Activated CD8-positive, alpha-beta memory T cell treated with anti-CD3 and anti-CD28 coated beads for 48 hours (primary cell): ENCODE data around the gene GLRX2.
"Not testable (repeated sequence)": the region's sequence is repeated elsewhere in the genome, so short reads cannot be mapped to it uniquely, and the experiment has no call there.

Experiments
- DNase-seq, 3 experiments: peaks; one replicate each; pipeline ENCODE4 v3.0.0-alpha.2; 2020; ENCODE audit warnings: low read depth in 2 of 3, low spot score in 2 of 3

The GLRX2 gene

DNA sequence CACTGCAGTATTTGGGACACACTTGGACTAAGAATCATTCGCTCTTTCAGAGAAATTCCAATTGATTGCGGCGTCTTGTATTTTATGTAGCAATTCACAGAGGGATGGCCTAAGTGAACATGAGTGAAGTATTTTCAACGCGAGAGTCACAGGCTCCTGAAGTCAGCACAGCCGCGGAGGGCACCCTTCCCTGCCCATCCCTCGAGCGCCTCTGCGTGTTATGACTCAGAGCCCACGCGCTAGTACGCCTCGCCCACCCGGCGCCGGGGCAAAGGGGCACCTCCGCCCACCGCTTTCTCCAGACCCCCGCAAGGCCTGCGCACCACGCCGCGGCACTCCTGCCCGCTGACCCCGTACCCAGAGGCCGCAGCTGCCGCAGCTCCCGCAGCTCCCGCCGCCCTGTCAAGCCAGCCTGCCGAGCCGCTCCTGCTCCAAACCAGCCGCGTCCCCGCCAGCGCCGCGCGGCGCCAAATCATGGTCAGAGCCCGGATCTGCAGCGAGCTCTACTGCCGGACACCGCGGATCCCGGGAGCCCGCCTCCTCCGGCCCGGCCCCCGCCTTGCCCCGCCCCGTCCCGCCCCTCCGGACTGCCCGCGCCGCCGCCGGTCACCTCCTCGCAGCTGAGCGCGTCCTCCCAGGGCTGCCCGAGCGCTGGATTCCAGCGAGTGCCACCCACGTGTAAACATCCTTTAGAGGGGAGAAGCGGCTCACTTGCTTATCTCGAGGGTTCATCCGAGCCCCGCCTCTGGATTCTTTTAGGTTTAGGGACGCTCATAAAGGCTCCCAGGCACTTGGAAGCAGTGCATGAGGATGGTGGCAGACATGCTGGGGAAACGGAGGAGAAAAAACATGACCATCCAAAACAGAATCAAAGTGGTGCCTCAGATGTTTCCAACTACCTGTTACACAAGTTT lies at the start of gene GLRX2:
Gene GLRX2, minus strand, starts transcription at position 508 of the 914 bp plus-strand sequence. Its CDS starts 32 bp downstream, at position 476.
- peak; percentile 31 to 56 (median 49) for DNase-seq

GRCh38 chr1:193144999-193145398 lies 39.8 kb upstream of the GLRX2 start:
- DNase-seq: no peak

- DNase-seq: no peak
Observed at GRCh38 chr1:193144361-193144938, 39.2 kb upstream of the GLRX2 start.

- DNase-seq: no peak
Observed at GRCh38 chr1:193143285-193143684, 38.1 kb upstream of the GLRX2 start.

GRCh38 chr1:193142409-193142808 lies 37.2 kb upstream of the GLRX2 start:
- DNase-seq: no peak

GRCh38 chr1:193141804-193142203 lies 36.6 kb upstream of the GLRX2 start:
- DNase-seq: no peak

- no peak for DNase-seq
Observed at GRCh38 chr1:193140254-193140653, 35.0 kb upstream of the GLRX2 start.

DNA sequence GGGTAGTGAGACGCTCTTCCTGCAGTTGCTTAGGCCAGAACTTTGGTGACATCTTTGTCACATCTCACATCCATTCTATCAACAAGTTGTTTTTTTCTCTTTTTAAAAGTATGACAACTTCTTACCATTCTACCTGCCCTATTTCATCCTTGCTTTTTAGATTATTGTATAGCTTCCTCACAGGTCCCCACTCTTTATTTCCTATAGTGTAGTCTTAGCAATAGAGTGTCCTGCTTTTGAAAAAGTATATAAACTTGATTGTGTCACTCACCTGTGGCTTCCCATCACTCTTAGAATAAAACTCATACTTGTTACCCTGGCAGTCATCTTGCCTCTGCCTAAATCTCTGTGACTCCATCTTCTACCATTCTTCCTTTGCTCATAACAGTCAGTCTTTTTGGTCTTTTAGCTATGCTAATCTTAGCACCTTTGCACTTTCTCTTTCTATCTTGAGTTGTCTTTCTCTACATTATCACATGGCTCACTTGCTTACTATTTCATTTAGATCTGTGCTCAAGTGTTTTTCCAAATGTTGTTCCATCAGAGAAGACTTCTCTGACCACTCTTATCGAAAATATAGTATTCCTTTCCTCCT lies 26.1 kb upstream of the GLRX2 start:
- DNase-seq: no peak

GRCh38 chr1:193125369-193125768 lies 20.2 kb upstream of the GLRX2 start:
- DNase-seq: no peak

DNA sequence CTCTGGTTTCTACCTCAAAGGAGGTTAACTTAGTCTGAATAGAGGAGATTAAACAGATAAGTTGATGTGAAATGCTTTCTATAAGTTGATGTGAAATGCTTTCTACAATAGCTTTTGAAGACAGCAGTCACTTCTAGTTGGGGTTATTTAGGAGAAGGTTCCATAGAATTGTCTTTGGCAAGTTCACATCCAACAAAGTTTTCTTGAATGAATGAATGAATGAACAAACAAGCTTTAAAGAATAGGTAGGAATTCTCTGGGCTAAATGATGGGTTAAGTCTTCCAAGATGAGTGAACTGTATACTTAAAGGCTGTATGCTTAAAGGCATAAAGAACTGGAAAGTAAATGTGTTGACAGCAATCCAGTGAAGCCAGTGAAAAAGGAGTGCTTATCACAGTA lies 18.5 kb upstream of the GLRX2 start:
- no peak for DNase-seq

- DNase-seq: peak; percentile 98 to 99 (median 98)
Observed at GRCh38 chr1:193121616-193122593, 16.7 kb upstream of the GLRX2 start, which contains the start of gene CDC73. CDC73 (plus strand) TSS chr1:193122031; CDS start chr1:193122201, 170 bp downstream.

DNA sequence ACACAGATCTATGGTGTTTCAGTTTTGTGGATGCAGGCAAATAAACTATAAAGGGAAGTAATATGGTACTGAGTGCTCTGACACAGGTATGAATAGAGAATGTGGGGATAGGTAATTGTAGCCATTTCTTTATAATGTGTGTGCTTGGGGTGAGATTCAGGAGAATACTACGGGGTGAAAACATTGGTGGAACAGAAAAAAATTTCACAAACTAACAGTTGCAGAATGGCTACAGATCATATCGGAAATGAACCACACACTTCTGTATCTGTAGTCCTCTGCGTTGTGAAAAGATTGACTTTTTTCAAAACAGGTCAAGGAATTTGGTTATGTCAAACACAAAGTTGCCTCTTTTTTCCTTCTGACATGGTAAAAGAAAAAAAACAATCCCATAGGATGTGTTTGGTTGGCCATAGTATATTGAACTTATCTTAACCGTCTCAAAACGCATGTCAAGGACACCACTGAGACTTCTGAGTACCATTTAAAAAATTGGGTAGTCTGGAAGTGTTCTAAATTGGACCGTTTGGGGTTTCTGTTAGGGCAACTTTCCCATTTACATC lies 15.5 kb upstream of the GLRX2 start:
- no peak for DNase-seq

GRCh38 chr1:193118803-193119730 lies 13.9 kb upstream of the GLRX2 start:
- no peak for DNase-seq

GRCh38 chr1:193118194-193118593 lies 13.0 kb upstream of the GLRX2 start:
- DNase-seq: no peak

GRCh38 chr1:193117167-193117566 lies 12.0 kb upstream of the GLRX2 start:
- not testable (repeated sequence) for DNase-seq

DNA sequence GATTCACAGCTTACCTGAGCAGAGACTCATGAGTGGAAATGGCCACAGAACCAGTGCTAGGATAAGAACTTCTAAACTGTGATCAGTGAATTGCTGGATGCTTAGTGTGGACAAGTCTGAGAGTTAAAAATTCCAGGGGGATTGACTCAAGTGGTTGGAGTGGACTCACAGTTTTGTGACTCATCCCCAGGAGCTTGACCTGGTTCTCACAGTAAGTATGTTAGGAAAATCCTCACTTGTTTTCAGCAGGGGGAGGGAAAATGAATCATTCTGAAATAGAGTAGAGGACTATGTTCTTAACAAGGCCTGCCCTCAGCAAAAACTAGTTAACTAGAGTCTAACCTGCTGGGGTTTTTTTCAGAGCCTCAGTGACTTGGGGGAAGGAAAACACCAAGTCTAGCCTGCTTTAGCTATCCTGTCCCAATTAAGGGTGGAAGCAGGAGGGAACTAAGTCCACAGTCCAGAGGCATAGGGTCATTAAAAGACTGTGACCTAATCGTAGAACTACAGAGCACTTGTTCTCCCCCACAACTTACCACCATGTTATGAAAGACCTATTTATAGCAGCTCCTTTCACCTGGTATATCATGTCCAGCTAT lies 10.5 kb upstream of the GLRX2 start:
- DNase-seq: no peak

DNA sequence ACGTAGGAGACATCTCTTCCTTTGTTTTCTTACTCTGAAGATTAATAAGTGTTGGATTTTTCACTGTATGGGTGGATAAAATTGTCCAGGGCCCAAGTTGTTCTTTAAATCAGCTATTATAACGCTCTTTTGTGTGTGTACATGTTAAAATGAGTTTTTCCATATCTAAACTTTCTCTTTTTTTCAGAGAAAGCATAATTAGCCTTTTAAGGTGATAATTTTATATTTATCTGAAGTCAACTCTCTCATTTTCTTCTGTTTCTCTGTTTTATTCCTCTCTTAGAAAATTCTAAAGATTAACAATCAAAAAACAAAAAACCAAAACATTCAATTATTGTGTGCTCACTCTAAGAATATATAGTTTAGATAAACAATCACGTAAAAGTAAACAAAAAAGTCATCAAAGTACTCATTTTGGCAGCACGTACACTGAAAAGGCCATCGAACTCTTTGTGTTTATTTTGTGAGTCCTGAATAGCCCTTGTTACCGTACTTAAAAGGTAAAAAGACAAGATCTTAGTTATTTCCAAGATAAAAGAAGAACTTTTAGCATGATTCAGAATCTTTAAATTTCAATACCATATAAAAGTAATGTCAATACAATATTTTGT lies 9.4 kb upstream of the GLRX2 start:
- DNase-seq: no peak

DNA sequence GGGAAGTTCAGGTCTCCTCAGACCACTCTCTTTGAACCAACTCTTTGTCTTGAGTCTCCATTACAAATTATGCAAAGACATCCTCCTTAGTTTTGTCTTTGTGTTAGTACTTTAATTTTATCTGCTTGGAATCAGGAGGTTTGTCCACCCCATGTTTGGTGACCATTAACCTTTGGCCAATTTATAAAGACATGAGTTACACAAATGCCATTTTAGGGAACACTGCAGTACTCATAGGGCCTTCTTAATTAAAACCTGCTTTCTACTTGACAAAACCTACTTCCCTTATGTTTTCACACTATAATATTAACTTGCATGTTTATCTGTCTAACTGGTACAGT lies 8.7 kb upstream of the GLRX2 start:
- DNase-seq: no peak
